Progenitor cell of endocrine pancreas (in vitro differentiated cells): ENCODE measurements around the gene ZMYM2. TPM values are rescaled to one million over a fixed set of nuclear protein-coding genes. Genes with fewer than 3 reads are reported as not detected.
A peak's percentile ranks its signal among the peaks of the same experiment; 100 is the strongest.
"Not testable (repeated sequence)": the region's sequence is repeated elsewhere in the genome, so short reads cannot be mapped to it uniquely, and the experiment has no call there.

Experiments
- DNase-seq: peaks from one replicate; pipeline ENCODE4 v3.0.0; 2021; ENCODE audit warnings: low spot score; ENCODE audit not compliant: unreplicated experiment
- H3K27ac Mint-ChIP-seq: 2 replicates; pipeline ENCODE4 v1.8.0; 2021; ENCODE audit warnings: mild to moderate bottlenecking, moderate library complexity, mixed read lengths
- H3K27me3 Mint-ChIP-seq: 2 replicates; pipeline ENCODE4 v1.8.0; 2021; ENCODE audit warnings: mixed read lengths
- H3K36me3 Mint-ChIP-seq: 2 replicates; pipeline ENCODE4 v1.8.0; 2022; ENCODE audit warnings: mixed read lengths; ENCODE audit not compliant: insufficient read depth
- H3K4me1 Mint-ChIP-seq: 2 replicates; pipeline ENCODE4 v1.8.0; 2021; ENCODE audit warnings: low read depth, mixed read lengths
- H3K4me3 Mint-ChIP-seq: 2 replicates; pipeline ENCODE4 v1.8.0; 2021; ENCODE audit warnings: low read depth, mild to moderate bottlenecking, moderate library complexity, mixed read lengths
- H3K9me3 Mint-ChIP-seq: 2 replicates; pipeline ENCODE4 v1.8.0; 2021; ENCODE audit warnings: low read depth, mixed read lengths
- CTCF ChIP-seq: fragments of 200-600 bp; sonication (generic); IDR thresholded peaks from one replicate; pipeline ENCODE4 v1.5.0; 2021; ENCODE audit warnings: antibody characterized with exemption, mild to moderate bottlenecking; ENCODE audit not compliant: unreplicated experiment
- total RNA-seq: library from RNA; stranded (reverse); gene quantifications from 2 replicates; pipeline ENCODE4 v1.2.1, GENCODE V29; 2021

Gene ZMYM2
- total RNA-seq, 1 donor from 2014 or later, result 192 TPM

GRCh38 chr13:19967621-19968020, 9.1 kb downstream of the ZMYM2 start:
- no peak overlapping the region for H3K27ac Mint-ChIP-seq
- no peak for DNase-seq
- peaks cover 20% of the 10 kb centered on the region for H3K36me3 Mint-ChIP-seq
- H3K4me3 Mint-ChIP-seq, result no peak overlapping the region
- no peaks in the 10 kb centered on the region for H3K9me3 Mint-ChIP-seq
- H3K27me3 Mint-ChIP-seq, result no peaks in the 10 kb centered on the region
- peaks cover 10% of the 10 kb centered on the region for H3K4me1 Mint-ChIP-seq
- TF ChIP-seq CTCF, result no peak

- H3K9me3 Mint-ChIP-seq, result peaks cover 22% of the 10 kb centered on the region
- peaks cover 47% of the 10 kb centered on the region for H3K36me3 Mint-ChIP-seq
- H3K27me3 Mint-ChIP-seq, DNase-seq, H3K4me1 Mint-ChIP-seq, H3K27ac Mint-ChIP-seq, H3K4me3 Mint-ChIP-seq: not testable (repeated sequence)
These were observed 16.0 kb downstream of the ZMYM2 start for GRCh38 chr13:19974498-19975009.

GRCh38 chr13:19978831-19979437, 20.4 kb downstream of the ZMYM2 start:
- Mint-ChIP-seq H3K4me1 (no peaks in the 10 kb centered on the region), H3K27me3 (no peaks in the 10 kb centered on the region), H3K4me3 (no peak overlapping the region), H3K9me3 (peaks cover 22% of the 10 kb centered on the region), H3K36me3 (peaks cover 54% of the 10 kb centered on the region), H3K27ac (peak overlapping the region; percentile 78)
- no peak for TF ChIP-seq CTCF
- no peak for DNase-seq

- Mint-ChIP-seq H3K4me1 (peaks cover 8% of the 10 kb centered on the region), H3K4me3 (no peak overlapping the region), H3K27ac (peak overlapping the region; percentile 22), H3K9me3 (peaks cover 14% of the 10 kb centered on the region), H3K27me3 (no peaks in the 10 kb centered on the region), H3K36me3 (peaks cover 35% of the 10 kb centered on the region)
- no peak for TF ChIP-seq CTCF
- no peak for DNase-seq
These were observed 23.2 kb downstream of the ZMYM2 start for GRCh38 chr13:19981685-19982238.

GRCh38 chr13:19982447-19983043, 24.0 kb downstream of the ZMYM2 start:
- no peaks in the 10 kb centered on the region for H3K27me3 Mint-ChIP-seq
- peaks cover 8% of the 10 kb centered on the region for H3K4me1 Mint-ChIP-seq
- H3K4me3 Mint-ChIP-seq, result no peak overlapping the region
- H3K36me3 Mint-ChIP-seq, result peaks cover 29% of the 10 kb centered on the region
- H3K27ac Mint-ChIP-seq, result no peak overlapping the region
- peaks cover 10% of the 10 kb centered on the region for H3K9me3 Mint-ChIP-seq
- no peak for DNase-seq
- TF ChIP-seq CTCF, result no peak
